Omental fat pad (tissue), 4 donors: ENCODE results near the gene SYT15B. TPM values are rescaled to one million over a fixed set of nuclear protein-coding genes. Genes with fewer than 3 reads are reported as not detected.
"Not testable (repeated sequence)": the region's sequence is repeated elsewhere in the genome, so short reads cannot be mapped to it uniquely, and the experiment has no call there.

Experiments
- ATAC-seq: fragments of 150-250 bp; one replicate; pipeline ENCODE4 v1.9.1; 2016; ENCODE audit warnings: mild to moderate bottlenecking, moderate library complexity; ENCODE audit not compliant: low FRiP score
- DNase-seq: peaks from one replicate; pipeline ENCODE4 v3.0.0-alpha.2; 2019; ENCODE audit warnings: low spot score
- total RNA-seq, 4 donors: library from RNA; depleted of rRNA; stranded (reverse); fragments of >200 nt; gene quantifications; one replicate each; pipeline ENCODE4 v1.1.0, GENCODE V29; 2016

SYT15B gene
- total RNA-seq, 4 donors from 2014 or later, result 0.84 to 9.3 (median 1.4) TPM

GRCh38 chr10:47743611-47744550 lies 19.5 kb downstream of the SYT15B start:
- not testable (repeated sequence) for DNase-seq

GRCh38 chr10:47740868-47741267 lies 22.5 kb downstream of the SYT15B start:
- ATAC-seq, DNase-seq: not testable (repeated sequence)

More at GRCh38 chr10:47743611-47744550, 19.5 kb downstream of the SYT15B start:
- peak; percentile 83 for ATAC-seq

GRCh38 chr10:47730911-47731310 lies 32.5 kb downstream of the SYT15B start:
- DNase-seq, ATAC-seq: not testable (repeated sequence)

GRCh38 chr10:47725740-47726139 lies 37.7 kb downstream of the SYT15B start:
- ATAC-seq, DNase-seq: not testable (repeated sequence)

- not testable (repeated sequence) for DNase-seq, ATAC-seq
Observed at GRCh38 chr10:47725047-47725446, 38.3 kb downstream of the SYT15B start.

GRCh38 chr10:47724119-47724518 lies 39.3 kb downstream of the SYT15B start:
- ATAC-seq, DNase-seq: not testable (repeated sequence)

GRCh38 chr10:47723362-47723761 lies 40.0 kb downstream of the SYT15B start:
- ATAC-seq, DNase-seq: not testable (repeated sequence)

- not testable (repeated sequence) for ATAC-seq, DNase-seq
Observed at GRCh38 chr10:47717011-47717769, 46.2 kb downstream of the SYT15B start.

Other genes with a start within 250 kb of the SYT15B start
- 10 to 100 TPM in 2 of 4 donors, 1 to 10 TPM in 2; 1.3 to 13.1 (median 10.4) TPM for gene AGAP9, start 240.0 kb downstream of the SYT15B start, total RNA-seq
- 1 to 10 TPM in 1 of 4 donors, under 1 TPM in 1, not detected in 2; 0.28 to 5.8 TPM for gene NPY4R2, start 155.1 kb upstream of the SYT15B start, total RNA-seq
- not detected for gene FAM25C, start 236.2 kb upstream of the SYT15B start, total RNA-seq